GM23338 (cell line): Measurements from ENCODE around the gene CASR. TPM values are rescaled to one million over a fixed set of nuclear protein-coding genes. Genes with fewer than 3 reads are reported as not detected.

ENCODE experiments used
- ATAC-seq: fragments of 200-7000 bp; cut with Tn5 transposase; 3 replicates; pipeline ENCODE4 v1.9.1; 2020
- DNase-seq: peaks from one replicate; pipeline ENCODE4 v3.0.0-alpha.2; 2015; ENCODE audit warnings: low spot score
- H2AFZ ChIP-seq: fragments of 200-600 bp; sonication (generic); 2 replicates; pipeline ENCODE4 v1.8.0; 2016; ENCODE audit warnings: antibody characterized with exemption, mild to moderate bottlenecking, moderate library complexity
- H3F3A ChIP-seq: fragments of 200-600 bp; sonication (generic); replicated peaks from 2 replicates; pipeline ENCODE4 v1.8.0; 2017; ENCODE audit warnings: antibody characterized with exemption, mixed run types, low read depth
- H3K27ac ChIP-seq: fragments of 200-600 bp; sonication (generic); 2 replicates; pipeline ENCODE4 v1.6.1; 2016; ENCODE audit warnings: low read depth
- H3K27me3 ChIP-seq: fragments of 200-600 bp; sonication (generic); 2 replicates; pipeline ENCODE4 v1.8.0; 2016; ENCODE audit warnings: mild to moderate bottlenecking, mixed run types, moderate library complexity; ENCODE audit not compliant: insufficient read depth
- H3K36me3 ChIP-seq: fragments of 200-600 bp; sonication (generic); 2 replicates; pipeline ENCODE4 v1.8.0; 2016; ENCODE audit warnings: mild to moderate bottlenecking; ENCODE audit not compliant: insufficient read depth
- H3K4me1 ChIP-seq: fragments of 200-600 bp; sonication (generic); 2 replicates; pipeline ENCODE4 v1.8.0; 2016; ENCODE audit warnings: mild to moderate bottlenecking, moderate library complexity; ENCODE audit not compliant: insufficient read depth
- H3K4me2 ChIP-seq: fragments of 200-600 bp; sonication (generic); 2 replicates; pipeline ENCODE4 v1.7.1; 2017; ENCODE audit warnings: mixed run types
- H3K4me3 ChIP-seq: fragments of 200-600 bp; sonication (generic); 2 replicates; pipeline ENCODE4 v1.6.1; 2016; ENCODE audit warnings: mixed run types
- H3K79me2 ChIP-seq: fragments of 200-600 bp; sonication (generic); replicated peaks from 2 replicates; pipeline ENCODE4 v1.8.0; 2017; ENCODE audit warnings: mild to moderate bottlenecking; ENCODE audit not compliant: insufficient read depth
- H3K9me2 ChIP-seq: fragments of 200-600 bp; sonication (generic); 2 replicates; pipeline ENCODE4 v1.8.0; 2017; ENCODE audit not compliant: insufficient read depth
- H4K20me1 ChIP-seq: fragments of 200-600 bp; sonication (generic); replicated peaks from 2 replicates; pipeline ENCODE4 v1.8.0; 2017; ENCODE audit warnings: mild to moderate bottlenecking; ENCODE audit not compliant: insufficient read depth
- H3K27ac Mint-ChIP-seq: 2 replicates; pipeline ENCODE4 v1.8.0; 2020; ENCODE audit warnings: inconsistent platforms, mild to moderate bottlenecking, moderate library complexity, mixed read lengths
- H3K27me3 Mint-ChIP-seq: 3 replicates; pipeline ENCODE4 v1.8.0; 2022; ENCODE audit warnings: low read depth, mild to moderate bottlenecking, moderate library complexity, mixed read lengths, inconsistent platforms; ENCODE audit not compliant: insufficient read depth, poor library complexity
- H3K36me3 Mint-ChIP-seq: 3 replicates; pipeline ENCODE4 v1.8.0; 2021; ENCODE audit warnings: low read depth, mild to moderate bottlenecking, inconsistent platforms, moderate library complexity, mixed read lengths
- H3K4me1 Mint-ChIP-seq: 3 replicates; pipeline ENCODE4 v1.8.0; 2020; ENCODE audit warnings: mild to moderate bottlenecking, inconsistent platforms, mixed read lengths
- H3K4me3 Mint-ChIP-seq: 3 replicates; pipeline ENCODE4 v1.8.0; 2021; ENCODE audit warnings: moderate library complexity, mild to moderate bottlenecking, inconsistent platforms, mixed read lengths
- H3K9me3 Mint-ChIP-seq: 3 replicates; pipeline ENCODE4 v1.8.0; 2020; ENCODE audit warnings: moderate library complexity, mild to moderate bottlenecking, inconsistent platforms, mixed read lengths
- CREB1 ChIP-seq: fragments of 250-450 bp; sonication (Bioruptor Pico); IDR thresholded peaks from 2 replicates; pipeline ENCODE4 v1.5.0; 2020; ENCODE audit warnings: low read depth, mild to moderate bottlenecking, moderate library complexity
- EZH2 ChIP-seq: fragments of 200-600 bp; sonication (generic); IDR thresholded peaks from one replicate; pipeline ENCODE4 v1.8.0; 2017; ENCODE audit warnings: antibody characterized with exemption, mild to moderate bottlenecking, low read depth; ENCODE audit not compliant: unreplicated experiment
- EZH2phosphoT487 ChIP-seq: fragments of 200-600 bp; sonication (generic); IDR thresholded peaks from one replicate; pipeline ENCODE4 v1.8.1; 2018; ENCODE audit warnings: antibody characterized with exemption; ENCODE audit not compliant: unreplicated experiment
- JUNB ChIP-seq: IDR thresholded peaks from one replicate; pipeline ENCODE4 v1.6.1; 2016; ENCODE audit warnings: antibody characterized with exemption; ENCODE audit not compliant: unreplicated experiment
- NANOG ChIP-seq: IDR thresholded peaks from 2 replicates; pipeline ENCODE4 v1.6.1; 2016; ENCODE audit warnings: antibody characterized with exemption, borderline replicate concordance
- REST ChIP-seq: IDR thresholded peaks from one replicate; pipeline ENCODE4 v1.6.1; 2018; ENCODE audit warnings: antibody characterized with exemption; ENCODE audit not compliant: unreplicated experiment
- STAT1 ChIP-seq: IDR thresholded peaks from one replicate; pipeline ENCODE4 v1.6.1; 2016; ENCODE audit warnings: antibody characterized with exemption; ENCODE audit not compliant: unreplicated experiment
- ZNF114 ChIP-seq: fragments of 250-450 bp; sonication (Bioruptor Pico); IDR thresholded peaks from 2 replicates; pipeline ENCODE4 v1.5.0; 2020; ENCODE audit warnings: mild to moderate bottlenecking, moderate library complexity
- ZNF331 ChIP-seq: fragments of 250-450 bp; sonication (Bioruptor Pico); IDR thresholded peaks from 2 replicates; pipeline ENCODE4 v1.5.0; 2020; ENCODE audit warnings: low read depth, mild to moderate bottlenecking, moderate library complexity
- polyA plus RNA-seq: library from polyadenylated mRNA; unstranded; fragments of >200 nt; fragmentation: Nextera tagmentation; extraction: Ambion mirVana; gene quantifications from 2 replicates; pipeline ENCODE4 v1.2.1, GENCODE V29; 2016
- total RNA-seq: library from RNA; depleted of rRNA; stranded (reverse); fragments of >200 nt; shearing (Covaris generic); gene quantifications from 2 replicates; pipeline ENCODE4 v1.2.3, GENCODE V29; 2014
- TF ChIP-seq, protein P1 (sequence below), 2 experiments: fragments of 200-600 bp in 1 of 2; sonication (generic) in 1 of 2; conservative IDR thresholded peaks; 2 replicates each; pipeline versions ENCODE4 v1.5.1 to v1.6.1; 2016 to 2017; ENCODE audit warnings: antibody characterized with exemption in 2 of 2, low read depth in 2 of 2, mild to moderate bottlenecking in 2 of 2, moderate library complexity in 1 of 2
- TF ChIP-seq, protein P2 (sequence below): IDR thresholded peaks from 2 replicates; pipeline ENCODE4 v1.6.1; 2016; ENCODE audit warnings: antibody characterized with exemption

The CASR gene
- total and polyA plus RNA-seq, 2 experiments from 2014 or later = 0.08 to 0.56 TPM

GRCh38 chr3:122178711-122179110, 4.8 kb upstream of the CASR start:
- no peak overlapping the region for H3K27ac Mint-ChIP-seq
- Histone ChIP-seq H3K27ac (no peak overlapping the region), H3K4me2 (no peak overlapping the region), H4K20me1 (no peaks in the 10 kb centered on the region), H3K27me3 (peaks cover 27% of the 10 kb centered on the region), H3F3A (no peaks in the 10 kb centered on the region), H2AFZ (no peak overlapping the region), H3K36me3 (no peaks in the 10 kb centered on the region), H3K4me3 (no peak overlapping the region), H3K79me2 (no peaks in the 10 kb centered on the region), H3K4me1 (peaks cover 10% of the 10 kb centered on the region; the same call in 1 of the 2 replicates), H3K9me2 (peaks cover 4% of the 10 kb centered on the region; the same call in 1 of the 2 replicates)
- no peak for ATAC-seq
- H3K27me3 Mint-ChIP-seq = peaks cover 15% of the 10 kb centered on the region
- H3K9me3 Mint-ChIP-seq = peaks cover 3% of the 10 kb centered on the region; the same call in 1 of the 3 replicates
- H3K4me3 Mint-ChIP-seq = no peak overlapping the region
- H3K36me3 Mint-ChIP-seq = no peaks in the 10 kb centered on the region; the same call in 2 of the 3 replicates
- TF ChIP-seq ZNF114 (CRISPR knock-in tag) = no peak
- no peak for TF ChIP-seq JUNB
- TF ChIP-seq, protein P1, sequence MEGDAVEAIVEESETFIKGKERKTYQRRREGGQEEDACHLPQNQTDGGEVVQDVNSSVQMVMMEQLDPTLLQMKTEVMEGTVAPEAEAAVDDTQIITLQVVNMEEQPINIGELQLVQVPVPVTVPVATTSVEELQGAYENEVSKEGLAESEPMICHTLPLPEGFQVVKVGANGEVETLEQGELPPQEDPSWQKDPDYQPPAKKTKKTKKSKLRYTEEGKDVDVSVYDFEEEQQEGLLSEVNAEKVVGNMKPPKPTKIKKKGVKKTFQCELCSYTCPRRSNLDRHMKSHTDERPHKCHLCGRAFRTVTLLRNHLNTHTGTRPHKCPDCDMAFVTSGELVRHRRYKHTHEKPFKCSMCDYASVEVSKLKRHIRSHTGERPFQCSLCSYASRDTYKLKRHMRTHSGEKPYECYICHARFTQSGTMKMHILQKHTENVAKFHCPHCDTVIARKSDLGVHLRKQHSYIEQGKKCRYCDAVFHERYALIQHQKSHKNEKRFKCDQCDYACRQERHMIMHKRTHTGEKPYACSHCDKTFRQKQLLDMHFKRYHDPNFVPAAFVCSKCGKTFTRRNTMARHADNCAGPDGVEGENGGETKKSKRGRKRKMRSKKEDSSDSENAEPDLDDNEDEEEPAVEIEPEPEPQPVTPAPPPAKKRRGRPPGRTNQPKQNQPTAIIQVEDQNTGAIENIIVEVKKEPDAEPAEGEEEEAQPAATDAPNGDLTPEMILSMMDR (conservative IDR thresholded peaks at IDR 0.05; ENCODE audit: low read depth in 2 of 2) = no peak
- no peak for TF ChIP-seq CREB1 (CRISPR knock-in tag)
- DNase-seq = no peak
- H3K4me1 Mint-ChIP-seq = peaks cover 6% of the 10 kb centered on the region; the same call in 2 of the 3 replicates

DNA sequence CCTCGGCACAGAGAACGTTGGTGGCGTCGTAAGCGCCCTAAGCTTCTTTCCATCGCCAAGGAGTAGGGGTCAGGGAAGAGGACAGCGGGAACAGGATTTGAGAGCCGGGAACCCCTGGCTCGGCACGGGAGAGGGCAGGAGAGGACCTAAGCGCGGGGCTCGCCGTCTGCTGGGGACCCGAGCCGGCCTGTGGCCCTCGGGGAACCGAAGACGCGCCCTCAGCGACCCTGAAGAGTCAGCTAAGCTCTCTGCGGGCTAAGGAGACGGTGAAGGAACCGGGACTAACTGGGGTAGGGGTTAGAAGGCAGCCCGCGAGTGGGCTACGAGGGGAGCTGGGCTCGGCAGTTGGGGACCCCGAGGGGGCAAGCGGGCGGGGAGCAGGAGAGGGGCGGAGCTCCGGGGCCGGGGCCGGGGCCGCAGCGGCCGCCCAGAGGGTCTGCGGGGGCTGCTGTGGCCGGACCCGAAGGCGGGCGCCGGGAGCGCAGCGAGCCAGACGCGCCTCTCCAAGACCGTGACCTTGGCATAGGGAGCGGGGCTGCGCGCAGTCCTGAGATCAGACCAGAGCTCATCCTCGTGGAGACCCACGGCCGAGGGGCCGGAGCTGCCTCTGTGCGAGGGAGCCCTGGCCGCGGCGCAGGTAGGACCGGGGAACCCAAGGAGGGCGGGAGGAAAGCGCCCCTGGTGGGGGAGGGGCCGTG, 574 bp downstream of the CASR start:
- no peaks in the 10 kb centered on the region; the same call in 2 of the 3 replicates for H3K36me3 Mint-ChIP-seq
- H3K4me3 ChIP-seq = peak overlapping the region; percentile 84
- peaks cover 63% of the 10 kb centered on the region for H3K27me3 ChIP-seq
- H3K4me1 Mint-ChIP-seq = peaks cover 6% of the 10 kb centered on the region; the same call in 2 of the 3 replicates
- no peaks in the 10 kb centered on the region for H3K36me3 ChIP-seq
- peaks cover 30% of the 10 kb centered on the region for H3K27me3 Mint-ChIP-seq
- peak overlapping the region; percentile 89 for H3K4me3 Mint-ChIP-seq
- H3K9me2 ChIP-seq = no peaks in the 10 kb centered on the region
- peak overlapping the region; percentile 98 for H2AFZ ChIP-seq
- DNase-seq = peak; percentile 61
- no peaks in the 10 kb centered on the region for H3F3A ChIP-seq
- H3K4me1 ChIP-seq = peaks cover 10% of the 10 kb centered on the region; the same call in 1 of the 2 replicates
- H3K27ac Mint-ChIP-seq = no peak overlapping the region
- peak overlapping the region; percentile 88 for H3K4me2 ChIP-seq
- no peak overlapping the region for H3K27ac ChIP-seq
- ATAC-seq = peak; percentile 86
- no peaks in the 10 kb centered on the region for H4K20me1 ChIP-seq
- no peaks in the 10 kb centered on the region for H3K79me2 ChIP-seq
- H3K9me3 Mint-ChIP-seq = no peaks in the 10 kb centered on the region
- TF ChIP-seq JUNB (no peak), ZNF331 (CRISPR knock-in tag) (no peak), STAT1 (no peak), EZH2phosphoT487 (no peak), CREB1 (CRISPR knock-in tag) (no peak), REST (no peak), NANOG (no peak), EZH2 (no peak)
- TF ChIP-seq, protein P2, sequence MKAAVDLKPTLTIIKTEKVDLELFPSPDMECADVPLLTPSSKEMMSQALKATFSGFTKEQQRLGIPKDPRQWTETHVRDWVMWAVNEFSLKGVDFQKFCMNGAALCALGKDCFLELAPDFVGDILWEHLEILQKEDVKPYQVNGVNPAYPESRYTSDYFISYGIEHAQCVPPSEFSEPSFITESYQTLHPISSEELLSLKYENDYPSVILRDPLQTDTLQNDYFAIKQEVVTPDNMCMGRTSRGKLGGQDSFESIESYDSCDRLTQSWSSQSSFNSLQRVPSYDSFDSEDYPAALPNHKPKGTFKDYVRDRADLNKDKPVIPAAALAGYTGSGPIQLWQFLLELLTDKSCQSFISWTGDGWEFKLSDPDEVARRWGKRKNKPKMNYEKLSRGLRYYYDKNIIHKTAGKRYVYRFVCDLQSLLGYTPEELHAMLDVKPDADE = no peak
- TF ChIP-seq, protein P1 (conservative IDR thresholded peaks at IDR 0.05; ENCODE audit: low read depth in 2 of 2) = no peak; a peak in 1 of 4 replicates
